Keratinocyte (primary cell): ENCODE data around the gene RRP1. TPM values are rescaled to one million over a fixed set of nuclear protein-coding genes. Genes with fewer than 3 reads are reported as not detected.

Source experiments
- DNase-seq: peaks from one replicate; pipeline ENCODE4 v3.0.0-alpha.2; 2011; ENCODE audit warnings: low read depth, missing footprints, low spot score
- FAIRE-seq: peaks from 2 replicates; lab custom pipeline; 2011; peaks lifted over from hg19 to GRCh38; lab: Jason Lieb, UNC
- H2AFZ ChIP-seq: 2 replicates; pipeline ENCODE4 v1.6.0; 2012; ENCODE audit warnings: low read length, control low read depth, inconsistent platforms; ENCODE audit not compliant: control insufficient read depth
- H3K27ac ChIP-seq: 2 replicates; pipeline ENCODE4 v1.5.1; 2011; ENCODE audit warnings: low read length; ENCODE audit not compliant: control insufficient read depth, insufficient read depth
- H3K27me3 ChIP-seq: 3 replicates; pipeline ENCODE4 v1.6.0; 2011; ENCODE audit warnings: low read length; ENCODE audit not compliant: control insufficient read depth, insufficient read depth; ENCODE audit errors: extremely low read depth
- H3K36me3 ChIP-seq, 2 experiments: 2 replicates in 1 of 2; 3 replicates in 1 of 2; pipeline ENCODE4 v1.5.1; 2011; ENCODE audit warnings: low read length in 2 of 2, mild to moderate bottlenecking in 1 of 2; ENCODE audit not compliant: control insufficient read depth in 2 of 2, insufficient read depth in 2 of 2; ENCODE audit errors: extremely low read depth in 1 of 2
- H3K4me1 ChIP-seq: 3 replicates; pipeline ENCODE4 v1.5.1; 2011; ENCODE audit warnings: low read length; ENCODE audit not compliant: control insufficient read depth, insufficient read depth; ENCODE audit errors: extremely low read depth
- H3K4me2 ChIP-seq: 3 replicates; pipeline ENCODE4 v1.6.0; 2011; ENCODE audit warnings: low read depth, low read length; ENCODE audit not compliant: control insufficient read depth, insufficient read depth; ENCODE audit errors: extremely low read depth
- H3K4me3 ChIP-seq, 3 experiments: fragments of 200-600 bp in 1 of 3; sonication (generic) in 1 of 3; 2 replicates in 2 of 3; 3 replicates in 1 of 3; pipeline ENCODE4 v1.5.1; 2011 to 2016; ENCODE audit warnings: low read length in 3 of 3, mild to moderate bottlenecking in 3 of 3, control low read depth in 2 of 3, inconsistent platforms in 1 of 3, low read depth in 1 of 3, mixed read lengths in 1 of 3, mixed run types in 1 of 3, moderate library complexity in 1 of 3; ENCODE audit not compliant: control insufficient read depth in 2 of 3, insufficient read depth in 2 of 3; ENCODE audit errors: extremely low read depth in 1 of 3
- H3K79me2 ChIP-seq: 2 replicates; pipeline ENCODE4 v1.6.0; 2012; ENCODE audit warnings: low read length; ENCODE audit not compliant: control insufficient read depth, insufficient read depth
- H3K9ac ChIP-seq: 3 replicates; pipeline ENCODE4 v1.6.0; 2011; ENCODE audit warnings: low read length; ENCODE audit not compliant: control insufficient read depth, insufficient read depth; ENCODE audit errors: extremely low read depth
- H3K9me1 ChIP-seq: 3 replicates; pipeline ENCODE4 v1.6.0; 2011; ENCODE audit warnings: low read length; ENCODE audit not compliant: control insufficient read depth, insufficient read depth; ENCODE audit errors: extremely low read depth
- H3K9me3 ChIP-seq: 2 replicates; pipeline ENCODE4 v1.5.1; 2012; ENCODE audit warnings: low read depth, low read length; ENCODE audit not compliant: control insufficient read depth
- H4K20me1 ChIP-seq: 3 replicates; pipeline ENCODE4 v1.6.0; 2011; ENCODE audit warnings: low read length; ENCODE audit not compliant: control insufficient read depth, insufficient read depth; ENCODE audit errors: extremely low read depth
- CTCF ChIP-seq, 3 experiments: IDR thresholded peaks in 1 of 3; conservative IDR thresholded peaks in 1 of 3; optimal IDR thresholded peaks in 1 of 3; 2 replicates in 2 of 3; 3 replicates in 1 of 3; pipeline versions ENCODE3 to v1.5.1; 2011; ENCODE audit warnings: low read length in 3 of 3, mild to moderate bottlenecking in 3 of 3, moderate library complexity in 2 of 3, control low read depth in 1 of 3, inconsistent platforms in 1 of 3; ENCODE audit not compliant: insufficient read depth in 2 of 3; ENCODE audit errors: extremely low read depth in 1 of 3
- EZH2 ChIP-seq: IDR thresholded peaks from one replicate; pipeline ENCODE4 v1.6.1; 2012; ENCODE audit warnings: inconsistent platforms, mild to moderate bottlenecking, low read length, moderate library complexity
- dilution Hi-C: fragments of 300-500 bp; cut with MboI; formaldehyde crosslinking; loops from one replicate; pipeline ENCODE4 v1.7.0; 2020; ENCODE audit warnings: low sequenced_read_pairs; ENCODE audit not compliant: extremely low pct_ligation_motif_present
- polyA plus RNA-seq, 5 experiments: library from polyadenylated mRNA; depleted of rRNA in 3 of 5; stranded (reverse) in 3 of 5; stranded (forward) in 1 of 5; unstranded in 1 of 5; fragments of >200 nt; gene quantifications; 1 replicate in 1 of 5; 2 replicates in 3 of 5; 3 replicates in 1 of 5; pipeline versions ENCODE4 v1.2.1 to v1.2.3, GENCODE V29; 2011 to 2012; ENCODE audit warnings: missing spikeins in 2 of 5, low read depth in 1 of 5, low replicate concordance in 1 of 5

RRP1 gene
- polyA plus RNA-seq, 1 donor (not counting 4 experiments of a cell fraction or from before 2014, with no cell fraction given): 25.0 TPM

- H3K79me2 ChIP-seq: no peaks in the 10 kb centered on the region
- dilution Hi-C loops: no loop called here
- no peaks in the 10 kb centered on the region for H3K9me1 ChIP-seq
- no peak overlapping the region for H2AFZ ChIP-seq
- no peaks in the 10 kb centered on the region for H3K36me3 ChIP-seq
- no peak overlapping the region for H3K9ac ChIP-seq
- H3K27me3 ChIP-seq: no peaks in the 10 kb centered on the region
- H3K9me3 ChIP-seq: peaks cover 2% of the 10 kb centered on the region
- H4K20me1 ChIP-seq: no peaks in the 10 kb centered on the region
- no peak overlapping the region for H3K27ac ChIP-seq
- no peak for TF ChIP-seq CTCF (optimal IDR thresholded peaks at IDR 0.05 in 1 of 3, IDR thresholded peaks at IDR 0.05 in 1 of 3, conservative IDR thresholded peaks at IDR 0.05 in 1 of 3; ENCODE audit: extremely low read depth in 1 of 3, insufficient read depth in 2 of 3, low read length in 3 of 3)
- TF ChIP-seq EZH2: no peak
- FAIRE-seq: no peak
- no peak overlapping the region for H3K4me2 ChIP-seq
- peaks cover 38% of the 10 kb centered on the region for H3K4me1 ChIP-seq
- no peak for DNase-seq
- no peak overlapping the region for H3K4me3 ChIP-seq
Observed at GRCh38 chr21:43815107-43815613, 25.8 kb downstream of the RRP1 start.

- H3K4me3 ChIP-seq: no peak overlapping the region
- peaks cover 2% of the 10 kb centered on the region for H3K9me3 ChIP-seq
- dilution Hi-C loops: no loop called here
- H3K4me2 ChIP-seq: no peak overlapping the region
- FAIRE-seq (no peak), DNase-seq (no peak)
- H3K27ac ChIP-seq: no peak overlapping the region
- no peak for TF ChIP-seq CTCF (optimal IDR thresholded peaks at IDR 0.05 in 1 of 3, IDR thresholded peaks at IDR 0.05 in 1 of 3, conservative IDR thresholded peaks at IDR 0.05 in 1 of 3; ENCODE audit: extremely low read depth in 1 of 3, insufficient read depth in 2 of 3, low read length in 3 of 3)
- TF ChIP-seq EZH2: no peak
- no peaks in the 10 kb centered on the region for H3K79me2 ChIP-seq
- H2AFZ ChIP-seq: no peak overlapping the region
- no peaks in the 10 kb centered on the region for H3K27me3 ChIP-seq
- no peak overlapping the region for H3K9ac ChIP-seq
- H3K36me3 ChIP-seq: no peaks in the 10 kb centered on the region
- no peaks in the 10 kb centered on the region for H3K9me1 ChIP-seq
- H4K20me1 ChIP-seq: no peaks in the 10 kb centered on the region
- peaks cover 30% of the 10 kb centered on the region for H3K4me1 ChIP-seq
Observed at GRCh38 chr21:43815991-43816390, 26.6 kb downstream of the RRP1 start.
